Osteocyte (in vitro differentiated cells): Measurements from ENCODE around the gene WIPF2. TPM values are rescaled to one million over a fixed set of nuclear protein-coding genes. Genes with fewer than 3 reads are reported as not detected.

Source experiments
- DNase-seq: peaks from one replicate; pipeline ENCODE4 v3.0.0; 2021; ENCODE audit warnings: mixed read lengths; ENCODE audit not compliant: unreplicated experiment; ENCODE audit errors: extremely low spot score
- H3K27ac Mint-ChIP-seq: one replicate; pipeline ENCODE4 v1.8.0; 2021; ENCODE audit warnings: mild to moderate bottlenecking, mixed read lengths; ENCODE audit not compliant: unreplicated experiment
- H3K27me3 Mint-ChIP-seq: one replicate; pipeline ENCODE4 v1.8.0; 2021; ENCODE audit warnings: mixed read lengths; ENCODE audit not compliant: unreplicated experiment
- H3K36me3 Mint-ChIP-seq: one replicate; pipeline ENCODE4 v1.8.0; 2021; ENCODE audit warnings: mixed read lengths; ENCODE audit not compliant: unreplicated experiment
- H3K4me1 Mint-ChIP-seq: one replicate; pipeline ENCODE4 v1.8.0; 2021; ENCODE audit warnings: mixed read lengths; ENCODE audit not compliant: unreplicated experiment
- H3K4me3 Mint-ChIP-seq: one replicate; pipeline ENCODE4 v1.8.0; 2021; ENCODE audit warnings: mild to moderate bottlenecking, moderate library complexity, mixed read lengths; ENCODE audit not compliant: unreplicated experiment
- H3K9me3 Mint-ChIP-seq: one replicate; pipeline ENCODE4 v1.8.0; 2021; ENCODE audit warnings: mixed read lengths; ENCODE audit not compliant: unreplicated experiment
- CTCF ChIP-seq: fragments of 200-600 bp; sonication (generic); IDR thresholded peaks from 2 replicates; pipeline ENCODE4 v1.5.0; 2021; ENCODE audit warnings: antibody characterized with exemption, mild to moderate bottlenecking, moderate library complexity
- total RNA-seq: library from RNA; stranded (reverse); gene quantifications from 2 replicates; pipeline ENCODE4 v1.2.1, GENCODE V29; 2021

The WIPF2 gene
- total RNA-seq, 1 donor from 2014 or later = 28.3 TPM

- Mint-ChIP-seq H3K27ac (peak overlapping the region; percentile 95), H3K27me3 (no peaks in the 10 kb centered on the region), H3K9me3 (no peaks in the 10 kb centered on the region), H3K4me1 (peaks cover 67% of the 10 kb centered on the region), H3K4me3 (peak overlapping the region; percentile 97), H3K36me3 (no peaks in the 10 kb centered on the region)
- DNase-seq = no peak
- TF ChIP-seq CTCF = no peak
These were observed 97.7 kb downstream of the WIPF2 start for GRCh38 chr17:40316571-40317344.

- H3K27me3 Mint-ChIP-seq = no peaks in the 10 kb centered on the region
- H3K4me3 Mint-ChIP-seq = peak overlapping the region; percentile 97
- H3K9me3 Mint-ChIP-seq = no peaks in the 10 kb centered on the region
- no peaks in the 10 kb centered on the region for H3K36me3 Mint-ChIP-seq
- DNase-seq = no peak
- H3K27ac Mint-ChIP-seq = peak overlapping the region; percentile 95
- peak; percentile 60 for TF ChIP-seq CTCF
- peaks cover 73% of the 10 kb centered on the region for H3K4me1 Mint-ChIP-seq
These were observed 98.3 kb downstream of the WIPF2 start for GRCh38 chr17:40317345-40317873.

GRCh38 chr17:40317880-40318829 is 99.1 kb downstream of the WIPF2 start:
- Mint-ChIP-seq H3K27me3 (no peaks in the 10 kb centered on the region), H3K4me1 (peaks cover 81% of the 10 kb centered on the region)

GRCh38 chr17:40318830-40319391 is 99.8 kb downstream of the WIPF2 start:
- Mint-ChIP-seq H3K36me3 (no peaks in the 10 kb centered on the region), H3K9me3 (no peaks in the 10 kb centered on the region), H3K4me1 (peaks cover 88% of the 10 kb centered on the region), H3K27me3 (no peaks in the 10 kb centered on the region), H3K27ac (peak overlapping the region; percentile 79), H3K4me3 (peak overlapping the region; percentile 97)
- DNase-seq = no peak
- TF ChIP-seq CTCF = peak; percentile 41

More at GRCh38 chr17:40317880-40318829, 99.1 kb downstream of the WIPF2 start:
- no peak for TF ChIP-seq CTCF
- Mint-ChIP-seq H3K27ac (peak overlapping the region; percentile 95), H3K9me3 (no peaks in the 10 kb centered on the region), H3K4me3 (peak overlapping the region; percentile 97), H3K36me3 (no peaks in the 10 kb centered on the region)
- DNase-seq = peak; percentile 97
